Measurements from ENCODE around the gene FRMD3.

- no peak for TF ChIP-seq CTCF (conservative IDR thresholded peaks at IDR 0.05; ENCODE audit: low read depth, low read length)
- no peak for TF ChIP-seq EZH2 (IDR thresholded peaks at IDR 0.05; ENCODE audit: low read length, unreplicated experiment)
- TF ChIP-seq EZH2phosphoT487 (IDR thresholded peaks at IDR 0.05; ENCODE audit: borderline replicate concordance, low read length): no peak
Observed at GRCh38 chr9:83355729-83356151, 182.5 kb downstream of the FRMD3 start.
